GM18861 (cell line): ENCODE results near the gene COL6A3.

Experiments used
- ATAC-seq: cut with Tn5 transposase; IDR thresholded peaks from one replicate; pipeline ENCODE4 v1.9.1; 2021; ENCODE audit not compliant: unreplicated experiment

COL6A3 gene

GRCh38 chr2:237300739-237301138 is 113.2 kb downstream of the COL6A3 start:
- ATAC-seq, result no peak

DNA sequence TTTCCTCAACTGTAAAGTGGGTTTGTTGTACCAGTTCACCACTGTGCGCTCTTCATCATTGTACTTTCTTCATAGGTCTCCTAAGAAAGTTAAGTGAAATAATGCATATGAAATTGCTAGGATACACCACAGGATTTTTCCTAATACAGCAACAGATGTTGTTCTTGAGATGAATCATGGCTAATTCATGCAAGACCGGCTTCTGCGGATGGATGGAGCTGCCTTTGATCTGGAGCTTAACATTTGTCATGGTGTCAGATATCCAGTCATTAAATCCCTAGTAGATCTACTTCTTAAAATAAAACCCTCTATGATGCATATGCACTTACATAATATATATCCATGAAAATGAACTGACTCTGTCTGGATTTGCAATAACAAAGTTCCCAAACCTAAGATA is 114.1 kb downstream of the COL6A3 start:
- ATAC-seq, result no peak

DNA sequence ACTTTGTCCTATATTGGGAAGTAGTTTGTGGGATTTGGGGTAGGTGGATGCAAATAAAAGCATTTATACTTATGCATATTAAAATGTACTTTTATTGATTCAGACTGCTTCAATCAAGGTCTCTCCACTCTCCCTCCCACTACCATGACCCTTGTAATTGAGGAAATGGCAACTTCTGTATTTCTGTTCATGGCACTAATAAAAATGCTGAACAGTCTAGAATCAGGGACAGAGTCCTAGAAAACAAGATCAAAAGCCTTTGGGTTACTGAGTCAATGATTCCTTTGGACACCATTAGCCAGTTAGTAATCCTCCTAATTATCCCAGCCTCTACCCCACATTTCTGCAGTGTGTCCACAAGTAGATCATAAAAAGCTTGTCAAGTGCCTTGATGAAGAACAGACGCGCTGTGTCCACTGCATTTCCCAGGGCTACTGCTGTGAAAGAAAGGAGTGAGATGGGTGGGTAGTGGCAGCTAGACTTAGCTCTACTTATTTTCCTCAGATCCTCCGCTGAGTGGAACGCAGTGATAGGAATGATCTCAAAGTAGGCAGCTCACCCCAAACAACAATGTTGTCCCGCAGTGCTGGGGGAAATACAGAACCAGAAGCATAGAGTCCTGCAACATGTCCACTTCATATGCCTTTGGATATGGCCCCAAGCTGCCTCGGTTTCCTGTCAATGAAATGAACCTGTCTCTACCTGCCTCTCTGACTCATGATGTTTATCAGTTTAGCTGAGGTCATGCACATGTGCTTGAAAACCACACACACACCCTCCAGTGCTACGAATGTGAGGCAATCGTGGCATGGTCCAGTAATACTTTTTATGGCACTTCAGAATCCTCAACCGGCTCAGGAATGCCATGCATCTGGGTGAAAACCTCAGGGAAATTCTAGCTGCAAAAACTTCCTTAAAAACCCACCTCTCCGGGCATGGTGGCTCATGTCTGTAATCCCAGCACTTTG is 115.5 kb downstream of the COL6A3 start:
- no peak for ATAC-seq

DNA sequence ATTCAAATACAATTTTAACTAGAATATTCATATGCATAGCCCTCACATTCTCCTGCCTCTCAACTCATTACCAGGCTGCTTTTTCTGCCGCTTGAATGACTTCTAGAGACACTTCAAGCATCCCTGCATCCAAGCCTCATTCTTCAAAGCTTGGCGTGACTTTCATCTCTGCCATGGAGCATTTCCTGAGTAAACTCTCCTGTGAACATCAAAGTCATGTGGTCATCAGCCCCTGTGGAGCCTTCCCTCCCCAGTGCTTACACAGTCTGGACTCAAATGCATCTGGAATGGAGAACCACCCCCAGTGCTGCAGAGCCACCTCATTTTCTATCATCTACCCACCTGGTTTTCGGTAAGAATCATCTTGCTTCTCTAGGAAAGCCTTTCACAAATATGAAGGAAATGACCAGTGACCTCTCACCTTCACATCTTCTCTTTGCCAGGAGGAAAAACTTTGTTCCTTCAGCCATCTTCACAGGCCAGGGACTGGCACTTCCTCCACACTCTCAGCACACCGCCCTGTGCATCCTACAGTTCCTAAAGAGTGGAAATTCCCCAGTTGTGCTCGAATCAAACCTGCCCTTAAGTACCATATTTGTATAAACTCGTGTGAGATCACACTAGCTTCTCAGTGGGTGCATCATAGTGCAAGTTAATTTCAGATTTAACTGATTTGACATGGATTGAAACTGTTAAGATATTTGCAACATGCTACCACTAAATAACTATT is 116.4 kb downstream of the COL6A3 start:
- ATAC-seq, result no peak

GRCh38 chr2:237296756-237297155 is 117.2 kb downstream of the COL6A3 start:
- no peak for ATAC-seq

DNA sequence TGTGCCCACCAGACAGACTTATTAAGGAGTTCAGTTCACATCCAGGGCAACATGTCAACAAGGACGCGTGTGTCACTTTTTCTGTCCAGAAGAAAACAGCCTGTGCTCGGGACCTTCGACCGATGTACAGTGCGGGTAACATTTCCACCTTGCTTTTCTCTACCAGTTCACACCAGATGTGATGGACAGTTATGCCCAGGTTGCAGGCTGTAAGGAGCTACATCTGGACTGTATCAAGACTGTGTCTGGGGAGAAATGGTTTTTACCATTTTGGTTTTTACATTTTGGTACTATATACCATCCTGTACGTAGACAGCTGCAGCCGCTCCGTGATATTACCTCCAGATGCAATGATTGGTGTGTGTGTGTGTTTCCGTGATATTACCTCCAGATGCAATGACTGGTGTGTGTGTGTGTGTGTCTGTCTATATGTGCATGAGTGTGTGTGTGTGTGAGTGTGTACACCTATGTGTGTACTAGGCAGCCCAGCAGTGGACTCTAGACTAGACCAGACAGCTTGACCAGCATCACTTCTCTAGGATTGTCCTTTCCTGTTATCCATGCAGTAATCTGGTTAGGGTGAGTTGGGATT is 118.0 kb downstream of the COL6A3 start:
- no peak for ATAC-seq

GRCh38 chr2:237294460-237294859 is 119.5 kb downstream of the COL6A3 start:
- ATAC-seq, result no peak

GRCh38 chr2:237293978-237294377 is 120.0 kb downstream of the COL6A3 start:
- ATAC-seq, result no peak

DNA sequence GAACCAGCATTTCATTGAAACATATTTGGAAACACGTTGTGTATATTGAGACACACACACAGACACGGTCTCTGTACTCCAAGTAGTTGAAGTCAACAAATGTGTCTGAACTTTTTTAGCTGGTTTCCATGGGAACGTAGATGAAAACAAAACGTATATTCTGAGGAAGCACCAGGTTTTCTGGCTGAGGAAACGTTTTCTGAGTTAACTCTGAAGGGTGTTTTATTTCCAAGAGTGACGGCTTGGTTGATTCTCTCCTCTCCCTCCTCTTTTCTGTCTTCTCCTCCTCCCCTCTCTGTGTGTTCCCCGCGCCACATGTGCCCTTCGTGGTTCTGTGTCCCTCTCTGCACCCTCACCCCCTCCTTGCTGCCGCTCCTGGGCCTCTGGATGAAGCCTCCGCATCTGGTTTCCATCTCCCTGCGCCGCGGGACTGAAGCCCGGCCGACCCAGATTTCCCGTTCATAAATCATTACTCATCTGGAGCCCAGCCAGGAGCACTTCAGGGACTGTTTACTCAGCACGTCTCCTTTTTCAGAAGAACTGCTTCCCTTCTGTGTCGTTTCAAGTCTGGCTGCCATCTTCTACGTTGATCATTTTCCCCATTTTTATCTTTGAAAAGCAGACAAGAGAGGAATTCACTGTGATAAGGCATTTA is 122.7 kb downstream of the COL6A3 start:
- no peak for ATAC-seq

- no peak for ATAC-seq
Measured at GRCh38 chr2:237290261-237290660, 123.7 kb downstream of the COL6A3 start.

- no peak for ATAC-seq
Measured at GRCh38 chr2:237289139-237289538, 124.8 kb downstream of the COL6A3 start.

DNA sequence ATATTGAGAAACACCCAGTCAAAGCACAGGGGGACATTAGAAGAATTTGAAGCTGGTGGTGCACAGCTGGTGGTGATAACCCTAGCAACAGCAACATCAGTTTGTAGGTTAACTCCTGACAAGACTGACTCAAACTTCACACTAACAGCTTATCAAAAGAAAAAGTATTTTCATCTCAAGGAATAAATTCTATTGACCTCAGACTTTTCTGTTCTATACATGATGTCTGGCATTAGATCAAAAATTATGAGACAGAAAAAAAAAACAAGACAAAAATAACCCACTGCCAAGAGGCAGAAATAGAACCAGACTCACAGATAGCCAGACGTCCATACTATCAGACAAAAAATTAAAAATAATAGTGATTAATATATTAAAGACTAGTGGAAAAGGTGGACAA is 126.1 kb downstream of the COL6A3 start:
- no peak for ATAC-seq

GRCh38 chr2:237283131-237283928 is 130.6 kb downstream of the COL6A3 start:
- no peak for ATAC-seq

DNA sequence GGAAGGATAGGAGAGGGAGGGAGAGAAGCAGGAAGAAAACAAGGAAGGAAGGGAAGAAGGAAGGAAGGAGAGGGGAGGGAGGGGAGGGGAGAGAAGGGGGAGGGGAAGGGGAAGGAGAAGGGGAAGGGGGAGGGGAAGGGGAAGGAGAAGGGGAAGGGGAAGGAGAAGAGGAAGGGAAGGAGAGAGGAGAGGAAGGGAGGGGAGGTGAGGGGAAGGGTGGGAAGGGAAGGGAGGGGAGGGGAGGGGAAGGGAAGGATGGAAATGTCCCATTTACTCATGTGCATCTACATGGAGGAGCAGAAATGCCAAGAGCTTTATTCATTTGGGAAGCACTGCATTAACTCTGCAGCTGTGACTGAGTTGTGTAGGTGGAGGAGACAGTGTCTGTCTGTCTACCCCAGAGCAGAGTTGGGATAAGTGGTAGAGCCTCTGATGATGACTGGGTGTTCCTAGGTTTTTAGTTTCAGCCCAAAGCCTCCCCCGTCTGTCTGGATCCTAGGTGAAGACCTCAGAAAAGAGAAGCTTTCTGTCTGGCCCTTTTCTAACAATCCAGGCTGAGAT is 131.3 kb downstream of the COL6A3 start:
- ATAC-seq, result no peak

- ATAC-seq, result no peak
Measured at GRCh38 chr2:237281836-237282306, 132.1 kb downstream of the COL6A3 start.

GRCh38 chr2:237280939-237281338 is 133.0 kb downstream of the COL6A3 start:
- no peak for ATAC-seq

DNA sequence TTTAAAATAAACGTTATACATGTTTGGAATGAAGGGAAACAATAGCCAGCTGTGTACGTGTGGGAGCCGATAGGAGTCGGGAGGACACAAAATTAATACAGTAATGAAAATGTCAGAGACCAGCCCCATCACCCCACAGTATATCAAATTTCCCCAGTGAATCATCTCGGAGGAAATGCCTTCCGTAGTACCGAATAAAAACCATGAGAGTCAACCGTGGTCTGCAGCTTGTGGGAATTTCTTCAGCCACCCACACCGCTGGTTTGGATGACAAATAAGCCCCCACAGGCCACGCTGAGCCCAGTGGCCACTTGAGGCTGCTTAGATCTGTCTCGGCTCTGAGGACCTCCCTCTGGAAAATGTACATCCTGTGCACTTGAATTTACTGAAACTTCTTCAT is 133.7 kb downstream of the COL6A3 start:
- no peak for ATAC-seq

- no peak for ATAC-seq
Measured at GRCh38 chr2:237279012-237279768, 134.8 kb downstream of the COL6A3 start.

GRCh38 chr2:237278568-237278967 is 135.4 kb downstream of the COL6A3 start:
- ATAC-seq, result no peak
